GM12891 (cell line): ENCODE data around the gene RNLS.

Source experiments
- DNase-seq: peaks from one replicate; pipeline ENCODE4 v3.0.0; 2011; ENCODE audit warnings: low spot score; ENCODE audit not compliant: insufficient read length
- FAIRE-seq: peaks from 2 replicates; lab custom pipeline; 2011; peaks lifted over from hg19 to GRCh38; lab: Jason Lieb, UNC
- PAX5 ChIP-seq: IDR thresholded peaks from 2 replicates; pipeline ENCODE4 v1.6.1; 2011; ENCODE audit warnings: low read length, moderate library complexity, mild to moderate bottlenecking; ENCODE audit not compliant: insufficient read depth, severe bottlenecking
- POLR2A ChIP-seq: IDR thresholded peaks from 2 replicates; pipeline ENCODE4 v1.6.1; 2011; ENCODE audit warnings: low read depth, low read length, control low read depth
- POLR2AphosphoS5 ChIP-seq: IDR thresholded peaks from 2 replicates; pipeline ENCODE4 v1.6.1; 2011; ENCODE audit warnings: low read depth, low read length, control low read depth
- POU2F2 ChIP-seq: IDR thresholded peaks from 2 replicates; pipeline ENCODE4 v1.6.1; 2011; ENCODE audit warnings: low read depth, mild to moderate bottlenecking, control low read depth, low read length, moderate library complexity
- SPI1 ChIP-seq: IDR thresholded peaks from 2 replicates; pipeline ENCODE4 v1.6.1; 2011; ENCODE audit warnings: low read depth, low read length, control low read depth
- TAF1 ChIP-seq: IDR thresholded peaks from 2 replicates; pipeline ENCODE4 v1.6.1; 2011; ENCODE audit warnings: low read depth, low read length, control low read depth

Gene RNLS

DNA sequence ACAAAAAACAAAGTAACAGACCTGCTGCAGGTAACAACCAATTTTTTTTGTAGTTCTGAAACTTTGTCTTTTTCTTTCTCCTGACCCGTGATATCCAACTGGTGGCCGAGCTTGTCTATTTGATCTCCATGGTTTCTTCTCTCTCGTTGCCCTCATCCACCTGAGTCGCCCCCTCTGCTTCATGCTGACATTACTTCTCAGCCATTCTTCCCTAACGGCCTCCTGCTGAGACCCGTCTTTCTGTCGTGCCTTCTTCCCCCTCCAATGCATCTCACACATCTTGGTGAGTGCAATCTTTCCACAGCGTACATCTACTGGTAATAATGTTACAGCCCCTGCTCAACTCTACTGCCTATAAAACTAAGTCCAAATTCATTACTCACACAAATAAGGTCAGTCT lies 352.9 kb downstream of the RNLS start:
- no peak for FAIRE-seq
- no peak for DNase-seq
- TF ChIP-seq SPI1: no peak
- TF ChIP-seq POLR2AphosphoS5: no peak
- no peak for TF ChIP-seq PAX5
- TF ChIP-seq POLR2A: no peak
- no peak for TF ChIP-seq POU2F2
- TF ChIP-seq TAF1: no peak

DNA sequence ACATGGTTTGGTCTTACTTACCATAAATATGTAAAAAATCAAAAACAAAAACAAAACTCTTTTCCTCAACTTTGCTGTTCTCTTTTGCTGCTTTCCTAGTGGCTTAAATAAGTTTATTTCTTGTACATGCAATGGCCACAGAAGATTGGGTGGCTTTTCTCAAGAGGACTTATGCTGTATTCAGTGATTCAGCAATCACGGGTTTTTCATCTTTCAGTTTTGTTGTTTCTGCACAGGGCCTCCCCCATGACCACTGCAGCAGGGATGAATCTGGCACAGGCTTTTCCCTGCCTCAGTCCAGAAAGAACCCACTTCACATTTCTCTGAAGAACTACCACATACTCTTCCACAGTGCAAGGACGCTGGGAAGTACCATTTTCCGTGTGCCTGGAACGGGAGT lies 355.0 kb downstream of the RNLS start:
- TF ChIP-seq PAX5: no peak
- TF ChIP-seq TAF1: no peak
- no peak for TF ChIP-seq POLR2AphosphoS5
- TF ChIP-seq POLR2A: no peak
- TF ChIP-seq SPI1: no peak
- no peak for TF ChIP-seq POU2F2
- DNase-seq (no peak), FAIRE-seq (no peak)

DNA sequence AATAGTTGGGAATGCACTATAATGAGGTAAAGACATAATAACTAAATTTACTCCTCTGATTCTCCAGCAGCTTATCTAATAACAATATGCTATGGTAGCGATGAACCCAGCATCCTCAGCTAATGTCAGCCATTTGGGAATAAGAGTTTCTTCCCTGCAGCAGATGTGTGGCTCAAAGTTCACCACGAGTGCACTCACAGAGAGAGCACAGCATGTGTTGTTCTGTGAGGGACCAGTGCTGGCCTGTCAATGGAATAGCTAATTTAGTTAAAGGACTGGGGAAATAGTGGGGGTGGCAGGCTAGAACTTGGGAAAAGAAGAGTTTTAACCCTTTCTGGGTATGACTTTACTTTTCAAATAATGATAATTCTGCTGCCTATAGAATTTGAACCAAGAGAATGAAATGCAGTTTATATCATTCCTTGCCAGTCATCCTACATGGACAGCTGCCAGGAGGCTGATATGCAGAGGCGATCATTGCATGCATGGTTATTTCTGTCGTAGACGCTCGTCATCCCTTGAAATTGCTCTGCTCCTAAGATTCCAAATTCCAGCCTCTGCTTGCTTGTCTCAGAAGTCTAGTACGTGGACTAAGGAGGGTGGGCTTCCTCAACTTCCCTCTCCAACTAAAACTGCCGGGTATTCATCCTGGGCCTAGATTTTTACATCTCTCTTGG lies 355.6 kb downstream of the RNLS start:
- DNase-seq: no peak
- no peak for FAIRE-seq
- TF ChIP-seq POU2F2: no peak
- TF ChIP-seq SPI1: no peak
- no peak for TF ChIP-seq POLR2AphosphoS5
- TF ChIP-seq POLR2A: no peak

DNA sequence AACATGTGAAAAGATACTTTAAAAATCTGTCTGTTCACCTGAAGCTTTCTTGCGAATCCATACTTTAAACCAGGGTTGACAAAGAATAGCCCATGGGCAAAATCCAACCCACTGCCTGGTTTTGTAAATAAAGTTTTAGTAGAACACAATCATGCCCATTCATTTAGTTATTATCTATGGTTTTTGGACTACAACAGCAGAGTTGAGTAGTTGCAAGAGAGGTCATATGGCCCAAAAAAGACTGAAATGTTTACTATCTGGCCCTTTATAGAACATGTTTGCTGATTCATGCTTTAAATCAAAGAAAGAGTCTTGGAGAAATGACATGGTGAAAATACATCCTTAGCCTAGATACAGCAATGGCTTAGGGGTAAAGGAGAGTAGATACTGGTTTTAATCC lies 356.2 kb downstream of the RNLS start:
- no peak for DNase-seq
- no peak for FAIRE-seq
- no peak for TF ChIP-seq SPI1
- no peak for TF ChIP-seq PAX5
- TF ChIP-seq POLR2A: no peak
- no peak for TF ChIP-seq TAF1
- TF ChIP-seq POU2F2: no peak
- no peak for TF ChIP-seq POLR2AphosphoS5

DNA sequence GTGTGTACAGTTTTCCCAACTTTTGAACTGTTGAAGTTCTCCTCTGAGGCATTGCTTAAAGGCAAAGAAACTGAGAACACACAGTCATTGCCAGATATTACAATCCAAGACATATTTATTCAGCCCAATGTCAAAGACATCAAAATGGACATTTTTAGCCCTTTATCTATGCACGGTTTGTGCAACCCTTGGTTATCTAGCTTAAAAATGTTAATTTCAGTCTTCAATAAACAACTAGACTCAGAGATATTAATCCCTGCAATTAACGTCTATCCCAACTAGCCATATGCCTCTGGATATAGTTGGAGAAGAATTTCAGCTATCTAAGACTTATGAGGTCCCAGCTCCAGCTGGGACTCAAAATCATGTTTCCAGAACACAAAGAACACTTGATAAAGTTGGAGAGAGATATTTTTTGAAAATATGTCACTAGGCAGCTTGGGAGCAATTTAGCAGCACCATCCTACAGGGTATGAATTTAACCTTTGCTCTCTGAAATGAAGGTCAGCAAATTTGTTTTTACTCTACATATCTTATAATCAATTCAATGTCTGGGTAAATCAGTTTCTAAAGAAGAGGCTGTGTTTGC lies 357.0 kb downstream of the RNLS start:
- TF ChIP-seq SPI1 (no peak), POLR2AphosphoS5 (no peak), TAF1 (no peak), POLR2A (no peak), PAX5 (no peak), POU2F2 (no peak)
- FAIRE-seq (no peak), DNase-seq (no peak)
